NCI-H128 (cell line): ENCODE data around the gene MYO1D.
"Not testable (repeated sequence)": the region's sequence is repeated elsewhere in the genome, so short reads cannot be mapped to it uniquely, and the experiment has no call there.

Experiments
- DNase-seq: peaks from one replicate; lab custom pipeline; 2025; ENCODE audit not compliant: unreplicated experiment; lab: John Stamatoyannopoulos, UW

The MYO1D gene

GRCh38 chr17:32549559-32549958 is 327.4 kb downstream of the MYO1D start:
- DNase-seq, result no peak

- no peak for DNase-seq
Measured at GRCh38 chr17:32546031-32546444, 330.9 kb downstream of the MYO1D start.

- DNase-seq, result no peak
Measured at GRCh38 chr17:32542186-32542585, 334.7 kb downstream of the MYO1D start.

- no peak for DNase-seq
Measured at GRCh38 chr17:32541640-32542039, 335.3 kb downstream of the MYO1D start.

DNA sequence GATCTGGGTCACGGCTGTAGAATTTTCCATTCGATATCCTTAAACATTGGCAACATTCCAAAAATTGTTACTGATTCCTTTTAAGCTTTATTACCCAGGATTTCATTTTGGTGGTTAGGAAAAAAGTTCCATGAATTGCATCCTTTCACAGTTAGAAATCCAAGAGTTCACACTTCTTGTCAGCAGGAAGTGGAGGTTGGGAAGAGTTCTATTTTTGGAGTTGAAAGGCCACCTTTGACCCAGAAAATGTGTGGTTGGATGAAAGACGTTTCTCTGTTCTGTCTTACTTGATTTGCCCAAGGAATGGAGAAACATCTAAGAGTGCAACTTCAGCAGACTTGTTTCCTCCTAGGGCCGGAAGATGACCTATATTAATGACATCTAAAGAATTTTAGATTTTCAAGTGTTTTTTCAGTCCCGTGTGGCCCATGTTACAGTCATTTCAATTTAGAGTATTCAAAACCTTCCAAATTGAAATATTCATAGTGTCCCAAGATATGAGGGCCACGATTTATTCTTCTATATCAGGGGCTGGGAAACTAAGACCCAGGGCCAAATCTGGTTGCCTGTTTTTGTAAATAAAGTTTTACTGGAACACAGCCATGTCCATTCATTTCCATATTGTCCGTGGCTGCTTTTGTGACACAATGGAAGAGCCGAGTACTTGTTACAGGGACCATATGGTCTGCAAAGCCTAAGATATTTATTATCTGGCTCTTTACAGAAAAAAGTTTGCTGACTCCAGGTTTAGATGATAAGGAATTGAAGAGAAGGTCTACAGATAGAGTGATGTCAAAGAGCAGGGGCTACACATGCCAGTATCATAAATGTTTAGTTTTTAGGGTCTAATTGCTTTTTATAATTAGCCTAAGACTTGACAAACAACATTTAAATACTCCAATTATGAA is 339.9 kb downstream of the MYO1D start:
- DNase-seq, result no peak

- DNase-seq, result no peak
Measured at GRCh38 chr17:32533296-32533695, 343.6 kb downstream of the MYO1D start.

GRCh38 chr17:32529604-32530003 is 347.3 kb downstream of the MYO1D start:
- DNase-seq, result no peak

DNA sequence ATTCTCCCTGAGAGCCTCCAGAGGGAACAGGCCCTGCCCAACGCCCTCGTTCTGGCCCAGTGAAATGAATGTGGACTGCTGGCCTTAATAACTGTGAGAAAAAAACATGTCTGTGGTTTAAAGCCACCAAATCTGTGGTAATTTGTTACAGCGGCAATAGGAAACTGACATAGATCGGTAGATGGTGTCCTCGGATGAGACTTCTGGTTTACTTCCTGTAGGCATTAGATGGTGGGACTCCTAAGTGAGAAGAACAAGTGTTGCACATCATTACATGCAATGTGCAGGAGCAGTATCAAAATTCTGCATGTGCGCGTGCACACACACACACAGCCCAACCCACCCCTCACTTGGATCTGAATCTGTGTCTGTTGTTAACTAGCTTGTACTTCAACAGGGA is 348.1 kb downstream of the MYO1D start:
- DNase-seq, result no peak

- DNase-seq, result no peak
Measured at GRCh38 chr17:32527146-32527545, 349.8 kb downstream of the MYO1D start.

GRCh38 chr17:32525122-32525521 is 351.8 kb downstream of the MYO1D start:
- no peak for DNase-seq

GRCh38 chr17:32524553-32524880 is 352.4 kb downstream of the MYO1D start:
- not testable (repeated sequence) for DNase-seq

- no peak for DNase-seq
Measured at GRCh38 chr17:32523827-32524552, 352.9 kb downstream of the MYO1D start.

DNA sequence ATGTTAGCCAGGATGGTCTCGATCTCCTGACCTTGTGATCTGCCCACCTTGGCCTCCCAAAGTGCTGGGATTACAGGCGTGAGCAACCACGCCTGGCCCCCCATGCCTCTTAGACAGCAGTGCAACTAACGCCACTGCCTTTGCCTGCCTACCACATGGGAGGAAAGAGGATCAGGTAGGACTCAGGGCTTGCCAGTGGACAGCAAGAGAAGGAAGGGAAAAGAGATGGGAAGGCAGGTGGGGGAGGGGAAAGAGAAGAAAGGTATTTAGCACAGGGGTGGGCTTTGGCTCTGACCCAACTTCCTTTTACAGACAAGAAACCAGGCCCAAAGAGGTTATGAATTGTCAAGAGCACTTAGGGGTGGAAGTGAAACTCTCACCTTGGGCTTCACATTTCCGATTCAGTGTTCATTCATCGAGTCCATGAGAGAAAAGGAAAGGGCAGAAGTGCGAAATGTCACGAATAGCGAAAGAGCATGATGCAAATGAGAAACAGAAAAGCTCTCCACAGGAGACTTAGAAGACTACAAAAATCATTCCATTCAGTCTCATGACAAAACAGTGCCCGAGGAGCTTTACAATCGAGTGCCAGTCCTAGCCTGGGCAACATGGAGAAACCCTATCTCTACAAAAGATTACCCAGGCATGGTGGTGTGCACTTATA is 353.8 kb downstream of the MYO1D start:
- DNase-seq, result no peak

DNA sequence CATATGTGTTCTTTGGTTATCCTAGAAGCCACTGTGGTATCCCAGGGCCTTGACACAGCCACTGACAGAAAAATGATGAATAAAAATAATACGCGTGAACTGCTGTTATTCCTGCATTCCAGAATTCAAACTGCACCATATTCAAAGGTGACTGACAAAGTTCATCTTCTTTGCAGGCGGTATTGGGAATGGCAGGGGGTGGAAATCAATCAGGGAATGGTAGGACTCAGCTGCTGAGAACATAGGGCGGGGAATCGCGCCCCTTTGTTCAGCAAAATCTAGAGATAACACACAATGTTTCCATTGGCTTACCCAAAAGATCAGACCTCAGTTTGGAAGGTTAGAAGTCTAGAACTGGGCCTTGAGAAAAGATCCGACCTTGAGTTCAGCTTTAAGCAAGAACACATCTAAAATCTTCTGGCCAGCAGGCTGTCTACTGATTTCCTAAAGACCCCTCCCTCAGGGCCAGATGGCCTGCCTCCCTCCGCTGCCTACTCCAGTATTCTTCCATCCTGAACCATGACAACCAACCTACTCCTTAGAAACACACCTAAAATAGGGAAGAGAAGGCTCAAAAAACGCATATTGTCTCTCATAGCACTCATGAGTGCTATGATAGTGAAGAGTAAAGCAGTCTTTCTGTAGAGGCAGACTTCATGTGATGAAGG is 356.1 kb downstream of the MYO1D start:
- DNase-seq, result no peak

DNA sequence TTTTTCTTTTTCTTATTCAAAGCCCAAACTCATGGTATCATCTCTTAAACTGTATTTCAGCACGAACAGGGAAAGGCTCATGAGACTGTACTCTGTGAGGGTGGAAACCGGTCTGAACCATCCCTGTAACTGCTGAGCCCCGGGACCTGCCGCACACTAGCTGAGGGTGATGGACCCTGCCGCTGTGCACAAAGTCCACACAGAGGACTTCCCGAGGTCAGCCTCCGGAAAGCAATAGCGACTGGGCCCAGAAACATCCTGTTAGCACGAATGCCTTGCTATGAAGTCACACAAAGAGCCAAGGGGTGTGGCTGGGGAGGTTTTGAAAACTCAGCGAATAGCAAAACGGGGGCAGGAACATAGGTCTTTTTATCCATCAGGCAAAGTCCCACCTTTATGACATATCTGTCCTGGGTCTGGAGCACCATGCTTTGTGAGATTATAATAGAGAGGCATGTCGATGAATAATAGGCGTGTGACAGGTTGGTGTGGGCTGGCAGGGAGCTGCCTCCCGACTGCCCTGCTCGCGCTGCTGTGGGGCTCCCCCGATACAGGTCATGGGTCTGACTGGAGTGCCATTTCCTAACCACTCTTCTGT is 356.7 kb downstream of the MYO1D start:
- no peak for DNase-seq

DNA sequence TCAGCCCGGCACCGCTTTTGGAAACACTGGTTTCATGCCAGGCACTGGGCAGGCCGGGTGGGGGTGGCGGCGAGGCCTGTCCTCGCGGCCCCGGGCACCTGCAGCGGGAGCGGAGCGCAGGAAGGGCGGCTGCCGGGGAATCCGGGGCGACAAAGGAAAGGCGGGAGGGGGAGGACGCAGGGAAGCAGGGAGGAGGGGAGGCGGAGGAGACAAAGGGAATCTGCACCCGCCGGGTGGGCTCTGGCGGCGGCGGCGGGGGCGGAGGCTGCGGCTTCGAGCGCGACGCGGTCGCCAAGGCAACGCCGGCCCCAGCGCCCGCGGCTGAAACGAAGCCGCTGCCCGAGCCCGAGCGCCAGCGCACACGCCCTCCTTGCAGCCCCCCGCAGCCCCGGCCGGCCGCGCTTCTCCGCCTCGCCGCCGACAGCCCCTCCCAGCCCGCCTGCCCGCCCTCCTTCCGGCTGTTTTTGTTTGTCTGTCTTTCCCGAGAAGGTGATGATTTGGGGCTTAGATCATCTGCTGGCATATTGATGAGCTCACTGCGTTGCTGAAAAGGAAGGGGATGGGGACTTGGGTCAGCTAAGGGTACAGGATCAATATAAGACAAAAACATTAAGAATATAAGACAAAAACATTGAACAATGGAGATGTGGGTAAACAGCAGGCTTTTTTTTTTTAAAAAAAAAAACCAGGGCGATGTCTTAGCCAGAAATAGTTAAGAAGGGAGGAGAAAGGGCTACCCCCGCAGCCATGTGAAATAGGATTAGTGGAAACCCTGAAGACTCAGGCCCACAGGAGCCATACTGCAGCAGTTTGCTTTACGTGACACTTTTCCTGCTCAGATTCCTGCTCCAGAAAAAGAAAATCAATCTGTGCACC is 357.5 kb downstream of the MYO1D start:
- peak; percentile 69 for DNase-seq

DNA sequence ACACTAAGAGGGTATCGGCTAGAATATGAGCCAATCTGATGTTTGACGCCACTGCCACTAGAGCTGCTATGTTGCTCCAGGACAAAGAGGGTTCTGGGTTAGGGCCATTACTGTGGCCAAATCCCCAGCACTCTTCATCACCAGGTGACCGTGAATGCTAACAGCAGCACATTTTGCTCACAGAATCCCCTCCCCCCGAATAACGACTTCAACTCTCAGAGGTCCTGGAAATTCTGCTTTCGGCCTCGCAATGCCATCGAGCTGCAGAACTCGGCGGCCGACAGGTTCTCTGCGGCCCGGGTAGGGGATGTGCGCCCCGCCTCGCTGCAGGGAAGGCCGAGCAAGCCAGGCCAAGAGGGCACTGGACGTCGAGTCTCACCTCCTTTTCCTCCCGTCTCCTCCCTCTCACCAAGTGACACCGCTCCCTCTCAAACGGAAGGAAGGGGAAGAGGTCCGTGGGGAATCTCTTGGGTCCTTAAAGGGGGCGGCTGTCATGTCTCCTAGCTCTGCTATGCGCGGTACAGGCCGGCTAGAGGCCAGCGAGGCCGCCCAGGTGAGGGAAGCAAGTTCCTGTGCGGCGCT is 358.2 kb downstream of the MYO1D start:
- DNase-seq, result no peak

DNA sequence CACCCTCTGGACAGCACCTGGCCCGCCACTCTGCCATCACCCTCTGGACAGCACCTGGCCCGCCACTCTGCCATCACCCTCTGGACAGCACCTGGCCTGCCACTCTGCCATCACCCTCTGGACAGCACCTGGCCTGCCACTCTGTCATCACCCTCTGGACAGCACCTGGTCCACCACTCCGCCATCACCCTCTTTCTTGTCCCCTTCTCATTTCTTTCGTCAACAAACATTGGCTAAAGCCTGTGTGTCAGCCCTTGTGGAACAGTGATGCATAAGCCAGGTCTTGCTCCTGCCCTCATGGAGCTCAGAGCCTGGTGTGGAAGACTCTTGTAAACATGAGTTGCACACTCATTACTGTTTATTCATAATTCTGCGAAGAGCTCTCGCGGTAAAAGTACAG is 358.9 kb downstream of the MYO1D start:
- no peak for DNase-seq

DNA sequence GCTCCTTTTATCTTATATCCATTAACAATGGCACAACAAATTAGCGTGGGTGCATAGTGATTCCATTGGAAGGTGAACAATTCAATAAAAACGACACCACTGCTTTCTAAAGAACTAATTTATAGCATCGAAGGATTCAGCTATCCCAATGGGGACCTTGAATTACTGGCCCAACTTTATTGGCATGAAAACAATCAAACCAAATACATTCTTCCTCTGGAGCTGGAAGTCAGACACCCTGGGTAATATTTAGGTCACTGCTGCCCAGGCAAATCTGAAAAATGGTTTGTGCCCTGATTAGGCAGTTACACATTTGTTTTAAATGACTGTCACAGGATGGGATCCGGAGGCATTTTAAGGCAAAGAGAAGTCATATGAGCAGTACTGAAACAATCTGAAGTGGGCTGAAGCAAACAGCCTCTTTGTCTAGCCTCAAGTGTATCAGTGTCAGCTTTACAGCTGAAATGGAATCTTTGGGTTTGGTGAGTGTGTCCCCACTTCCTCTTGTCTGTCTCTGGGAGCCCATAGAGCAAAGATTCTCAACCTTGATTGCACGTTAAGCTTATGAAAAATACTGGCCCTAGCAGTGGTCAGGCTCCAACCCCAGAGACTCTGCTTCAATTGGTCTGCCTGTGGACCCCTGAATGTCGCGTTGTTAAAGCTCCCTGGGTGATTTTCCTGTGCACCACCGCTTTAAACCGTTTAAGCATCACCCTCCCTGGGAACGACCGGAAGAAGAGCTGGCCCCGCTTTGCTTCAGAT is 359.8 kb downstream of the MYO1D start:
- no peak for DNase-seq
